ENCODE data around the gene ARRDC3. TPM values are rescaled to one million over a fixed set of nuclear protein-coding genes. Genes with fewer than 3 reads are reported as not detected.
"Not testable (repeated sequence)": the region's sequence is repeated elsewhere in the genome, so short reads cannot be mapped to it uniquely, and the experiment has no call there.

ARRDC3 gene
- total RNA-seq, 2 donors from 2014 or later, result 8.6 to 29.3 TPM

DNA sequence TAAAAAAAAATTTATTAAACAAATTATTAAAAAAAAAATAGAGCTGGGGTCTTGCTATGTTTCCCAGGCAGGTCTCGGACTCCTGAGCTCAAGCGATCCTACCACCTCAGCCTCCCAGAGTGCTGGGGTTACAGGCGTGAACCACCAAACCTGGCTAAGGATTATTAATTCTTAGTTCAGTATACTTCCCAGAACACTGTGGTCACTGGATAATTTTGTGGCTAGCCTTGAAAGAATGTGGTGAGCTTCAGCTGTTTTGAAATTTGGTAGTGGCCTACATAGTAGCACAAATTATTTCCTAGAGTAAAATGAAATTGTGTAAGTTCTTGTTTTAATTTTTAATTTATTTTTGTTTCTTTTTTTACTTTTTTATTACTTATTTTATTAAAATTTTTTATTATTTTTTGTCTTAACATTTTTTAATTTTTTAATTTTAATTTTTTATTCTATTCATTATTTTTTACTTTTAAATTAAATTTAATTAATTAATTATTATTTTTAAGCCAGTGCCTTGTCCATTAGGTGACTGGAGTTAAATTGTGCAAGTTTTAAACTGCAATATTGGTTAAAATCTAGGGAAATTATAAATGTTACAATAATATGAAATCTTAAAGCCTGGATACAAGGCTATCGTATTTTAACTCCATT is 23.0 kb downstream of the ARRDC3 start:
- intact Hi-C loops (cut with DNase I), result no loop called here
- Histone ChIP-seq H3K4me1 (peaks cover 19% of the 10 kb centered on the region), H3K36me3 (replicated peaks in 1 of 2; ENCODE audit: insufficient read depth in 1 of 2, low read depth in 2 of 2) (no peaks in the 10 kb centered on the region), H3K9me3 (no peaks in the 10 kb centered on the region), H3K27ac (no peak overlapping the region), H3K27me3 (no peaks in the 10 kb centered on the region), H3K4me3 (no peak overlapping the region)
- 90 to 98% methylated on average over 4 of the region's 4 CpGs for WGBS, 2 donors
- TF ChIP-seq CTCF (IDR thresholded peaks at IDR 0.05) (no peak), POLR2A (IDR thresholded peaks at IDR 0.05) (no peak)
- ATAC-seq (no peak), DNase-seq (no peak)

DNA sequence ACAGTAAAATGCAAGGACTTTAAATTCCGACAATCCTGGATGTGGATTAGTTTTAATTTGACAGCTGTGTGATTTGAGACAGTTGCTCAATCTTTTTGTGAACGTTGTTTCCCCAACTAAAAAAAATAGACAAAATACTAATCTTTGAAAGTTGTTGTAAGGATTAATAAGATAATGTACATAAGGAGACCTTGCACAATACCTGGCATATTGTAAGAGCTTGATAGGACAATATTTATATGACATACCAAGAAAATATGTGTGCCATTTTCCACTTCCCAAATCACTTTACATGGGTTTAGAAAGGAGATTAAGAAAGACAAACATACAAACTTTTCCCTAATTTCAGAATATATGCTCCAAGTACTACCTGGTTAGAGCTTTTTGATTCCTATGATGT is 25.3 kb downstream of the ARRDC3 start:
- Histone ChIP-seq H3K4me3 (no peak overlapping the region), H3K9me3 (no peaks in the 10 kb centered on the region), H3K27ac (peak overlapping the region; percentile 1 to 57 (median 55)), H3K36me3 (replicated peaks in 1 of 2; ENCODE audit: insufficient read depth in 1 of 2, low read depth in 2 of 2) (no peaks in the 10 kb centered on the region), H3K27me3 (no peaks in the 10 kb centered on the region), H3K4me1 (peaks cover 19% of the 10 kb centered on the region)
- no peak for ATAC-seq
- no peak for DNase-seq
- no peak for TF ChIP-seq CTCF (IDR thresholded peaks at IDR 0.05)
- TF ChIP-seq POLR2A (IDR thresholded peaks at IDR 0.05), result no peak
- 17 to 21% methylated on average over 2 of the region's 2 CpGs for WGBS, 2 donors
- intact Hi-C loops (cut with DNase I), result no loop called here

DNA sequence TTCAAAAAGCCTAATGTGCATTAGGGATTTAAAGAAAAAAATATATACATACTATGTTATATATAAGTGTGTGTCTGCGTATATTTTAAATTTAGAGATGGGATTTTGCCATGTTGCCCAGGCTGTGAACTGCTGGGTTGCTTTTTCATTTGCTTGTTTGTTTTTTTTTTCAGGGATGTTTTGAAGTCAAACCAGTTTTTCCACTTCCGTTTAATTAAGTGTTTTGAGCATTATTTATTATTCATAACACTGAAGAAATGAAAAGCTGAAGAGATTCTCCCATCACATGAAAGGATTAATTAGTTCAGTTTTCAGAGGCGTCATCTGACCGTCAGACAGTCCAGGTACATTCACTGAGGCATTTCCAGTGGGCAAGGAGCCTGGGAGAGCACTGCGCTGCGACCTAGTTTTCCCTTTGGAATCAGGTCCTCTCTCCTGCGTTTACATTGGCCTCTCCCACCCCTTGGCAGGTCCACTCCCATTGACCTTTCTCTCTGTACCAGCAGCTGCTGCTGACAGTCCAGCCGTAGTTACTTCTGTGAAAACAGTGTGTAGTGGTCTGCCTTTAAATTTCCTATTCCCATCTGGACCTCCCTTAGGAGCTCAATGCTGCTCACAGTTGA is 26.0 kb downstream of the ARRDC3 start:
- H3K4me3 ChIP-seq, result no peak overlapping the region
- H3K27me3 ChIP-seq, result no peaks in the 10 kb centered on the region
- H3K27ac ChIP-seq, result peak overlapping the region; percentile 1 to 57 (median 55)
- WGBS, 2 donors, result 7 to 32% methylated on average over 6 to 8 of the region's 8 CpGs
- ATAC-seq (peak; percentile 85), DNase-seq (peak; percentile 56 to 77 (median 75))
- intact Hi-C loops (cut with DNase I), result no loop called here
- no peak for TF ChIP-seq POLR2A (IDR thresholded peaks at IDR 0.05)
- TF ChIP-seq CTCF (IDR thresholded peaks at IDR 0.05), result no peak
- no peaks in the 10 kb centered on the region for H3K36me3 ChIP-seq (replicated peaks in 1 of 2; ENCODE audit: insufficient read depth in 1 of 2, low read depth in 2 of 2)
- peaks cover 19% of the 10 kb centered on the region for H3K4me1 ChIP-seq
- no peaks in the 10 kb centered on the region for H3K9me3 ChIP-seq

- H3K4me3 ChIP-seq; ATAC-seq; H3K27ac ChIP-seq; intact Hi-C loops (cut with DNase I); H3K36me3 ChIP-seq (replicated peaks in 1 of 2; ENCODE audit: insufficient read depth in 1 of 2, low read depth in 2 of 2); H3K27me3 ChIP-seq; H3K9me3 ChIP-seq: not testable (repeated sequence)
- H3K4me1 ChIP-seq, result peaks cover 19% of the 10 kb centered on the region
- 70 to 74% methylated on average over 4 of the region's 4 CpGs for WGBS, 2 donors
- peak in 1 of 4 donors; percentile 32 for DNase-seq
Measured at GRCh38 chr5:91354867-91355266, 28.2 kb downstream of the ARRDC3 start.

GRCh38 chr5:91352831-91353695 is 30.1 kb downstream of the ARRDC3 start:
- Histone ChIP-seq H3K4me1 (peaks cover 15% of the 10 kb centered on the region), H3K27me3 (no peaks in the 10 kb centered on the region), H3K36me3 (replicated peaks in 1 of 2; ENCODE audit: insufficient read depth in 1 of 2, low read depth in 2 of 2) (no peaks in the 10 kb centered on the region), H3K9me3 (no peaks in the 10 kb centered on the region), H3K4me3 (no peak overlapping the region), H3K27ac (no peak overlapping the region)
- 79% methylated on average over 9 of the region's 9 CpGs for WGBS, 2 donors
- no peak for DNase-seq
- ATAC-seq, result no peak
- intact Hi-C loops (cut with DNase I), result no loop called here
- no peak for TF ChIP-seq POLR2A (IDR thresholded peaks at IDR 0.05)
- TF ChIP-seq CTCF (IDR thresholded peaks at IDR 0.05), result no peak
